Activated naive CD4-positive, alpha-beta T cell treated with anti-CD3 and anti-CD28 coated beads, Interleukin-2, amount 10 ng/mL, durations not matched to agents 7 days and 5 days (primary cell): ENCODE measurements around the gene IFI27L1.

Experiments used
- CTCF ChIA-PET: fragments of 350-600 bp; sonication (Branson Sonifier 250); formaldehyde crosslinking; loops from one replicate; lab custom pipeline; 2021; ENCODE audit warnings: antibody characterized with exemption; lab: Charles Lee
- DNase-seq: peaks from one replicate; pipeline ENCODE4 v3.0.0-alpha.2; 2020
- H3K27ac Mint-ChIP-seq: one replicate; pipeline ENCODE4 v1.8.0; 2021; ENCODE audit warnings: mild to moderate bottlenecking, moderate library complexity, mixed read lengths
- H3K27me3 Mint-ChIP-seq: one replicate; pipeline ENCODE4 v1.8.0; 2021; ENCODE audit warnings: mild to moderate bottlenecking, mixed read lengths
- H3K36me3 Mint-ChIP-seq: one replicate; pipeline ENCODE4 v1.8.0; 2021; ENCODE audit warnings: mixed read lengths
- H3K4me1 Mint-ChIP-seq: one replicate; pipeline ENCODE4 v1.8.0; 2021; ENCODE audit warnings: mixed read lengths
- H3K4me3 Mint-ChIP-seq: one replicate; pipeline ENCODE4 v1.8.0; 2021; ENCODE audit warnings: mild to moderate bottlenecking, moderate library complexity, mixed read lengths
- H3K9me3 Mint-ChIP-seq: one replicate; pipeline ENCODE4 v1.8.0; 2021; ENCODE audit warnings: mixed read lengths

Gene IFI27L1

DNA sequence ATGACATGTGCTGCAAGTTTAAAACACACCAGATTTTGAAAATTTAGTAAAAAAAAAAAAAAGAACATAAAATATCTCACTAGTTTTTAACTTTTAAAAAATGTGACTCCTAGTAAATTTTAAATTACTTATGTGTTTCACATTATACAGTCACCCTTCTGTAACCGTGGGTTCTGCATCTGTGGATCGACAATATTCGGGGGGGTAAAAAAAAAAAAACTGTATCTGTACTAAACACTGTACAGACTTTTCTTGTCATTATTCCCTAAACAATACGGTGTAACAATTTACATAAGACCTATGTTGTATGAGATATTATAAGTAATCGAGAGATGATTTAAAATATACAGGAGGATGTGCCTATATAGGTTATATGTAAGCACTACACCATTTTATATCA lies 3.3 kb upstream of the IFI27L1 start:
- H3K27ac Mint-ChIP-seq: no peak overlapping the region
- H3K9me3 Mint-ChIP-seq: peaks cover 15% of the 10 kb centered on the region
- peaks cover 71% of the 10 kb centered on the region for H3K36me3 Mint-ChIP-seq
- CTCF ChIA-PET: interaction anchor here (2.0 kb wide), 1 partner anchor 21 kb away, joined by 5 read pairs; no protein-coding TSS in a partner anchor
- peaks cover 68% of the 10 kb centered on the region for H3K4me1 Mint-ChIP-seq
- H3K27me3 Mint-ChIP-seq: no peaks in the 10 kb centered on the region
- H3K4me3 Mint-ChIP-seq: peak overlapping the region; percentile 97
- no peak for DNase-seq

DNA sequence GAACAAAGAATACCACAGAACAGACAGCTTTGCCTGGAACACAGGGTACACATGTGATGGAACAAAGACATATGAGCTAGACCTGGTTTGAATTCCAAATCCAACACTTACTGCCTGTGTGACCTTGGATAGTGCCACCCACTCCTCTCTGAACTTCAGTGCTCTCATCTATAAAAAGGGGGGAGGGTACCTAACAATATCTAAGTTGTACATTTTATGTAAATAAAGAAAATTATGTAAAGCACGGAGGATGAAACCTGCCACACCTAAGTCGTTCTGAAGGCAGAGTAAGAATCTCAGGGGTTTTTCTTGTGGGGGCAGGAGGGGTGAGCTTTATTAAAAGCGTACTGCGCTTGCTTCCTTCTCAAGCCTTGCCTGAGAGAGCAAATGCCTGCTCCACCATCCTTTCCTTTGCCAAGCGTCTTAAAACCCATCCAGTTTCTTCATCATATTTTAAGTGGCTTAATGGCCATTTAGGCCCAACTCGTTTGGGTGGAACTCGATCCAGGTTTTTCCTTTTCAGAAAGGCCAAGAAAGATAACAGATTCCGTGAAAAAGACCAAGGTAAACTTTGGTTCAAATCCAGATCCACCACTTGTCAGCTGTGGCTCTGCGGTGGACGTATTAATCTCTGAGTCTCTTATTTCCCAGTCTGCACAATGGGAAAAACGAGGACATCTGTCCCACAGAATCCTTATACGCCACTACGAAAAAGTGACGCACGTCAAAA lies 1.1 kb upstream of the IFI27L1 start:
- CTCF ChIA-PET: interaction anchor here (0.8 to 2.2 kb wide), 5 partner anchors 14 to 140 kb away, joined by 3 to 10 read pairs (median 8); no protein-coding TSS in a partner anchor
- H3K27me3 Mint-ChIP-seq: no peaks in the 10 kb centered on the region
- peaks cover 70% of the 10 kb centered on the region for H3K4me1 Mint-ChIP-seq
- DNase-seq: no peak
- H3K27ac Mint-ChIP-seq: peak overlapping the region; percentile 100
- peaks cover 7% of the 10 kb centered on the region for H3K9me3 Mint-ChIP-seq
- peaks cover 60% of the 10 kb centered on the region for H3K36me3 Mint-ChIP-seq
- H3K4me3 Mint-ChIP-seq: peak overlapping the region; percentile 97

DNA sequence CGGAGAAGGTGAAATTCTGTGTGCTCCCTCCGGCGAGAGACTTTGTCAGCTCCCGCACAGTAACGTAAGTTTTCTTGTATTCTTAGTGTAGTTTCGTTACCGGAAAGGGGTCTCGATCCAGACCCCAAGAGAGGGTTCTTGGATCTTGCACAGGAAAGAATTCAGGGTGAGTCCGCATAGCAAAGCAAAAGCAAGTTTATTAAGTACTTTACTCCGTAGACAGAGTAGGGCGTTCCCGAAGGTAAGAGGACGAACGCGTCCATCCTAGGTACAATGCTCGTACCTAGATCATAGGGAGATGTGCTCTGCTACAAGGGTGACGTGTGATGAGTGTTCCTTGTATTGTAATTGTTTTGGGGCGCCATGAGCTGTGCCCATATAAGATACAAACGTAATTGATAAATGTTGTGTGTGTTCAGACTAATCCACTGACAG lies 293 bp downstream of the IFI27L1 start:
- peaks cover 52% of the 10 kb centered on the region for H3K36me3 Mint-ChIP-seq
- peaks cover 2% of the 10 kb centered on the region for H3K9me3 Mint-ChIP-seq
- H3K27me3 Mint-ChIP-seq: no peaks in the 10 kb centered on the region
- peak overlapping the region; percentile 97 for H3K4me3 Mint-ChIP-seq
- peak overlapping the region; percentile 100 for H3K27ac Mint-ChIP-seq
- DNase-seq: no peak
- CTCF ChIA-PET: interaction anchor here (0.6 to 2.2 kb wide), 9 partner anchors 29 to 1089 kb away, joined by 3 to 8 read pairs (median 4); partner anchors contain the start of gene IFI27L2
- H3K4me1 Mint-ChIP-seq: peaks cover 59% of the 10 kb centered on the region

DNA sequence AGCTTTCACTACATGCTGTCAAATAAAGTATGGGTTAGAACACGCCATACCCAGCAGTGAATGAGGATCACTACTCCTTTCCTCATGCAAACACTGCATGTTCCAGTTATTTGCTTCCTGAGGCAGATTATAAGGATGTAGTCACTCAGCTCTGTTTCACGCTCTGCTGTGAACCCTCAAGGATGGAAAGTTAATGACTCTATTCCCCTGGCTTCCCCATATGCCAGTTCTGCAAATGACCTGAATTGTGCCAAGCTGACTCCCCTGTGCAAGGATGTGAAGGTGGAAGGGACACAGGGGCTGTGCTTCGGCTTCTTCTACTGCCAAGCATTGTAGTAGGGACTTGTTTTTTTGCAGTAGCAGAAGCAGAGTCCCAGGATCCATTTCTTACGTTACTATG lies 6.8 kb downstream of the IFI27L1 start:
- Mint-ChIP-seq H3K4me3 (no peak overlapping the region), H3K9me3 (peaks cover 2% of the 10 kb centered on the region), H3K4me1 (peaks cover 5% of the 10 kb centered on the region), H3K27ac (no peak overlapping the region), H3K36me3 (peaks cover 12% of the 10 kb centered on the region), H3K27me3 (no peaks in the 10 kb centered on the region)
- no peak for DNase-seq
- CTCF ChIA-PET: no interaction called here

DNA sequence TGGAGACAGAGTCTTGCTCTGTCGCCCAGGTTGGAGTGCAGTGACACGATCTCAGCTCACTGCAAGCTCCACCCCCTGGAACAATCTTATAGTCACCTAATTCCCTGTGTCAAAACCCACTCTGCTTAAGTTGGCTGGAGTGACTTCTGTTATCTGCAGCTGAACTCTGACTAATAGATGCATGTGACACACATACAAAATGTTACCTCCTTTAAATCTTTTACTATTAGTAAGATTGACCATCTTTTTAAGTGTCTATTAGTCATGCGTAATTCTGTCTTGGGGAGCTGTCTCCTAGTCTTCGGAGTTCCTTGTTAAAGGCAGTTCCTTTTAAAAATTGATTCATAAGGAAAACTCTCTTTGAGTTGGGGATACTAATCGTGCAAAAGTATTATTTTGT lies 7.4 kb downstream of the IFI27L1 start:
- DNase-seq: no peak
- Mint-ChIP-seq H3K27ac (no peak overlapping the region), H3K9me3 (peaks cover 2% of the 10 kb centered on the region), H3K4me1 (no peaks in the 10 kb centered on the region), H3K36me3 (peaks cover 8% of the 10 kb centered on the region), H3K4me3 (no peak overlapping the region), H3K27me3 (no peaks in the 10 kb centered on the region)
- CTCF ChIA-PET: no interaction called here

DNA sequence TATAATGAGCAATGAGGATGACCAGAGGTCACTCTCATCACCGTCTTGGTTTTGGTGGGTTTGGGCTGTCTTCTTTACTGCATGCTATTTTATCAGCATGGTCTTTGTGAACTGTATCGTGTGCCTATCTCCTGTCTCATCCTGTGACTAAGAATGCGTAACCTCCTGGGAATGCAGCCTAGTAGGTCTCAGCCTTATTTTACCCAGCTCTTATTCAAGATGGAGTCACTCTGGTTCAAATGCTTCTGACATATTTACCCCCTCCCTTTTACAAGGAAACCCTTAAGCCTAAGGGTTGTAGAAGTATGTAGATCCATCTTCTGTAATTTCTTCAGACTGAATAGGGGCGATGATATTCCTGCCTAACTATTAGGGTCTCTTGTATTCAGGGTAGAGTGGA lies 8.4 kb downstream of the IFI27L1 start:
- DNase-seq: no peak
- Mint-ChIP-seq H3K4me1 (no peaks in the 10 kb centered on the region), H3K27ac (no peak overlapping the region), H3K4me3 (no peak overlapping the region), H3K9me3 (peaks cover 2% of the 10 kb centered on the region), H3K36me3 (peaks cover 9% of the 10 kb centered on the region), H3K27me3 (no peaks in the 10 kb centered on the region)
- CTCF ChIA-PET: no interaction called here

DNA sequence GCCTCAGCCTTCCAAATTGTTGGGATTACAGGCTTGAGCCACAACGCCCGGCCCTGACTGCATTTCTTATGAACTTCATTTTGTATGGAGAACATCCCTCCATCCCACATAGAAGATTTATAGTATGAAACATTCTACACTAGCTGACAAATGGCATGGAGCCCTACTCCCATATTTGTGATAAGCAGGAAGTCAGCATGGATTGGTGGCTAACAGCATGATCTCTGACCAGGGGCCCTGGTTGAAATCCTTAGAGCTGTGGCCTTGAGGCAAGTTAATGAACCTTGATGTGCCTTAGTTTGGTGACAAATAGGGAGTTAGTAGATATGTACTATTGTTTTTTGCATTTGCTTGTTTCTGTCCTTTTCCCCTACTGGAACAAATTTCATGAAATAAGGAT lies 12.3 kb downstream of the IFI27L1 start:
- H3K27ac Mint-ChIP-seq: no peak overlapping the region
- no peaks in the 10 kb centered on the region for H3K27me3 Mint-ChIP-seq
- no peak overlapping the region for H3K4me3 Mint-ChIP-seq
- H3K36me3 Mint-ChIP-seq: peaks cover 5% of the 10 kb centered on the region
- H3K9me3 Mint-ChIP-seq: no peaks in the 10 kb centered on the region
- no peak for DNase-seq
- CTCF ChIA-PET: interaction anchor here (1.2 kb wide), 1 partner anchor 10 kb away, joined by 4 read pairs; no protein-coding TSS in a partner anchor
- no peaks in the 10 kb centered on the region for H3K4me1 Mint-ChIP-seq

DNA sequence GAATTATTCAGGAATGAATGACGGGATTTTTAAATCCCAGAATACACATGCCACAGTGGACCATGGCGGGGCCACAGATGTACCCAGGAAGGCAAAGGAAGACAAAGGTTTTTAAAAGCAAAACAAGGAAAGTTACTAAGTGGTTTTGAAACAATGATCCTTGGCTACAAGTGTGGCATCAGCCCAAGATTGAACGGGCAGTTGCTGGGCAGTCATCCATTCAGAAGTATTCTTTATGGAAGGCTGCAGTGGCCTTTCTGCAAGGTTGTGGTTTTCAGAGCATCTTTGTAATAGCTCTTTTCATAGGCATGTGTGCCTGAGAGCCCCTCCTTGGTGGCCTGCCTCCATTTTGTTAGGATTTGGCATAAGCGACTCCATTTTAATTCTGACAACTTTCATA lies 16.0 kb downstream of the IFI27L1 start:
- CTCF ChIA-PET: no interaction called here
- no peaks in the 10 kb centered on the region for H3K4me1 Mint-ChIP-seq

DNA sequence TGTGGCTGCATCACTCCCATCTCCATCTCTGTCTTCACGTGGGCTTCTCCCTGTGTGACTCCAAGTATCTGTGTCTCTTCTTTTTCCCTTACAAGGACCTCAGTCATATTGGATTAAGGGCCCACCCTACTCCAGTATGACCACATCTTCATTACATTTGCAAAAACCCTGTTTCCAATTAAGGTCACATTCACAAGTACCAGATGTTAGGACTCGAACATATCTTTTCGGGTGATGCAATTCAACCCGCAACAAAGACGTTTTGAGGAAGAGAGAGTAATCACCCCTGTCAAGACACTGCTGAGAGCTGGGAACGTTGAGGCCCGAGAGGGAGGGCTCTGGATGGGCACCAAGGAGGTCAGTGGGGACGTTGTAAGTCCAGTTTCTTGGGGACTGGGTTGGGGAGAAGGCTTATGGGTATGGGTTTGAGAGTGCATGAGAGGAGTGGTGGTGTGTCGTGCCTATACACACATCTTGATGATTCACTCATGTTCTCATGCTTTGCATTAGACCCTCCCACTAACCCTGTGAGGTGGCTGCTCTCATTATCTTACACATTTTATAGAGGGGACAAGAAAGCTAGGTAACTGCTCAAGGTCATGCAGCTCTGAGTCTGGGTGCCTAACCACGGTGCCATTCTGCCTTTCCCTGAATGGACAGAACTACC lies 17.3 kb downstream of the IFI27L1 start:
- CTCF ChIA-PET: no interaction called here
- no peak overlapping the region for H3K27ac Mint-ChIP-seq
- peaks cover 4% of the 10 kb centered on the region for H3K36me3 Mint-ChIP-seq
- H3K9me3 Mint-ChIP-seq: no peaks in the 10 kb centered on the region
- no peaks in the 10 kb centered on the region for H3K27me3 Mint-ChIP-seq
- no peak overlapping the region for H3K4me3 Mint-ChIP-seq
- H3K4me1 Mint-ChIP-seq: no peaks in the 10 kb centered on the region
- DNase-seq: no peak

More for the DNA sequence above, 16.0 kb downstream of the IFI27L1 start:
- no peak overlapping the region for H3K4me3 Mint-ChIP-seq
- no peaks in the 10 kb centered on the region for H3K9me3 Mint-ChIP-seq
- no peak for DNase-seq
- peaks cover 5% of the 10 kb centered on the region for H3K36me3 Mint-ChIP-seq
- no peaks in the 10 kb centered on the region for H3K27me3 Mint-ChIP-seq
- no peak overlapping the region for H3K27ac Mint-ChIP-seq

DNA sequence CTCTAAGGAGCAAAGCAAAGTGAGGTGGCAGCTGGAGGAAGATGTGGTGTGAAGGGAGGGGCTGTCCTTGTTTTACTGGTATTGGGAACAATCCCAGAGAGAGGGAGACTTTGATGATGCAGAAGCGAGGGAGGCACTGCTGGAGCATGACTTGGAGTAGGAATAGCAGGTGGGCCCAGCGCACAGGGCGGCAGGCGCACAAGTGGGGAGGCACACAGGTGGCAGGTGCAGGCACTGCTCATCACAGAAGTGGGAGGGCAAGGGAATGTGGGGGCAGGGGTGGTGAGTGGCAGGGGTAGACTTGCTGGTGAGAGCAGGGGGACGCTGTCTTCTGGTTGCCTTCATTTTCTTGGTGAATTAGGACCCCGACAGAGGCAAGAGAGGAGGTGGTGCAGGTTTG lies 17.9 kb downstream of the IFI27L1 start:
- no peaks in the 10 kb centered on the region for H3K9me3 Mint-ChIP-seq
- H3K4me3 Mint-ChIP-seq: no peak overlapping the region
- H3K36me3 Mint-ChIP-seq: peaks cover 2% of the 10 kb centered on the region
- no peaks in the 10 kb centered on the region for H3K27me3 Mint-ChIP-seq
- no peak overlapping the region for H3K27ac Mint-ChIP-seq
- no peaks in the 10 kb centered on the region for H3K4me1 Mint-ChIP-seq
- DNase-seq: no peak
- CTCF ChIA-PET: interaction anchor here (2.1 kb wide), 1 partner anchor 159 kb away, joined by 6 read pairs; no protein-coding TSS in a partner anchor

DNA sequence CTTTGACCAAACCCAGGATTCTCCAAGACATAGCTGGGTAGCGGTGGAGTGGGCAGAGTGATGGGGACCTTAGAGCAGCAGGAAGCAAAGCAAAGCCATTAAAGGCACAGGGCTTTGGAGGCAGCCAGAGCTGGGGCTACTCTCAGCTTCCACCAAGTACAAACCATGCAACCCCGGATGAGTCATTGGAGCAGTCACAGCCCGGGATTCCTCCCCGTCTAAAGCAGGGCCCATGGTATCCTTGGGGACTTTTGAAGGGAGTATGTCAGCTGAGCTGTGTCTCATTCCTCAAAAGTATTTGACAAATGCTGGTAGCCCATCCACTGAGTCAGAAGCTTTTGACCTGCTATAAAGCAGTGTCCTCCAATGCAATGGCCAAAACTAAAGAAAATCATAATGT lies 19.7 kb downstream of the IFI27L1 start:
- Mint-ChIP-seq H3K27me3 (no peaks in the 10 kb centered on the region), H3K4me1 (no peaks in the 10 kb centered on the region), H3K9me3 (no peaks in the 10 kb centered on the region), H3K4me3 (no peak overlapping the region), H3K36me3 (peaks cover 2% of the 10 kb centered on the region), H3K27ac (no peak overlapping the region)
- no peak for DNase-seq
- CTCF ChIA-PET: interaction anchor here (2.1 kb wide), 1 partner anchor 161 kb away, joined by 6 read pairs; no protein-coding TSS in a partner anchor

DNA sequence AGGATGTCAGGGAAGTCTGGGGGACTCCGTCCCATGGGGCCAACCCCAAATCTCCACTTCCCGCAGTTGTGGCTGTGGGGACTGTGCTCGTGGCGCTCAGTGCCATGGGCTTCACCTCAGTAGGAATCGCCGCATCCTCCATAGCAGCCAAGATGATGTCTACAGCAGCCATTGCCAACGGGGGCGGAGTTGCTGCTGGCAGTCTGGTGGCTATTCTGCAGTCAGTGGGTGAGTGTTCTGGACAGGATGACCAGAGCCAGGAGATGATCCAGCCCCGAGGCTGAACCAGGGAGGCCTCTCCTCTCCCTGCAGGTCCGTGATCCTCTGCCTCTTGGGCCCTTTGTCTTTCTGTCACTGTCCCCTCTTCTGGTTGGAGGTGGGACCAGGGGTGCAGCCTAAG lies 20.6 kb downstream of the IFI27L1 start:
- no peak for DNase-seq
- no peaks in the 10 kb centered on the region for H3K9me3 Mint-ChIP-seq
- no peaks in the 10 kb centered on the region for H3K27me3 Mint-ChIP-seq
- H3K4me1 Mint-ChIP-seq: no peaks in the 10 kb centered on the region
- H3K4me3 Mint-ChIP-seq: no peak overlapping the region
- CTCF ChIA-PET: no interaction called here
- peaks cover 2% of the 10 kb centered on the region for H3K36me3 Mint-ChIP-seq
- H3K27ac Mint-ChIP-seq: no peak overlapping the region

DNA sequence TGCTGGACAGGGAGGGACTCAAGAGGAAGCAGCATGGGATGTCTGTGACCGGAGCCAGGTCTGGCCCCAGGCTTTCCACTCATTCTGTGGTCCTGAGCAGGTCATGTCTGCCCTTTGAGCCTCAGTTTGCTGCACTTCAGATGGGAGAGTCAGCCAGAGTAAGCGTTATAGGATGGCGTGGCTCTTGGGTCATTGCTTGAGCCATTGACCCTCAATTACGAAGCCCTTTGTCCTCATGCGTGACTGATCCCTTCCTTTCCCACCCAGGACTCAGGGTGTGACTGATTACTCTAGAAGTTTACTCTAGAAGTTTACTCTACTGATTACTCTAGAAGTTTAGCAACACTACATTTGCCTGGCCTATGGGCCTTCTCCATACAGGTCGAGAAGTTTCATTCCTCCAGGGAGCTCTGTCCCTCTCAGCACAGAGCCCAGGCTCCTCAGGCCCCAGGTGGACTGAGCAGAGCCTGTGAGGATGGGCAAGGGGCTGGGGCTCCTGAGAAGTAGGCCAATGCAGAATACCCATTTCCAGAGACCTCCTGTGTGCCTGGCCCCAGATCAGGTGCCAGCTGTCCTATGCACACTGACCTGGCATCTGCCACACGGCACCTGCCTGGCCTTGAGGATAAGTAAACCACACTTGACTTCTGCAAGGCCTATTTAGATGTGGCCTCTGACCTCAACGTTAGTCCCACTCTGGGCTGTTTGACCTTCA lies 21.8 kb downstream of the IFI27L1 start:
- Mint-ChIP-seq H3K4me1 (no peaks in the 10 kb centered on the region), H3K4me3 (no peak overlapping the region), H3K36me3 (no peaks in the 10 kb centered on the region), H3K9me3 (no peaks in the 10 kb centered on the region), H3K27ac (no peak overlapping the region), H3K27me3 (no peaks in the 10 kb centered on the region)
- DNase-seq: no peak
- CTCF ChIA-PET: no interaction called here

DNA sequence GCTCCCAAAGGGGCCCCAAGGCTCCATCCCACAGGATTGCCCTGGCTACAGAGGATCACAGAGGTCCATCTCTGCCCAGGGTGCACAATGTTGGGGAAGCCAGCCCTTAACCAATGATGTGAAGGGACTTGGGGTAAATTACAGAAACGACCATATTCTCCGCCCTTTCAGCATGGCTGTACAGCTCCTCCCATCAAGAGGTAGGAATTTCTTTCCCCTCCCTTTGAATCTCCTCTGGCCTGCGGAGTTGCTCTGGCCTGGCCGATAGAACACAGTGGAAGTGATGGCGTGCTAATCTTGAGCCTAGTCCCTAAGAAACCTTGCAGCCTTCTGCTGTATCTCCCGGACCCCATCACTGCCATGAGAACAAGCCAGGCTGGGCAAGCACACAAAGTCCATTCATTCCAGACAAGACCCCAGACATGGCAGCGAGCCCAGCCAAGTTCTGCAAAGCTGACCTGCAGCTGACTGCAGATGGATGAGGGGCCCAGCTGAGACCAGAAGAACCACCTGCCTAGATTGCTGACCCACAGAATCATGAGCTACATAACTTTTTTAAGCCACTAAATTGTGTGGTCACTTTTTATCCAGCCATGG lies 22.5 kb downstream of the IFI27L1 start:
- DNase-seq: no peak
- Mint-ChIP-seq H3K36me3 (no peaks in the 10 kb centered on the region), H3K27ac (no peak overlapping the region), H3K4me1 (no peaks in the 10 kb centered on the region), H3K9me3 (no peaks in the 10 kb centered on the region), H3K4me3 (no peak overlapping the region), H3K27me3 (no peaks in the 10 kb centered on the region)
- CTCF ChIA-PET: interaction anchor here (1.1 kb wide), 1 partner anchor 11 kb away, joined by 4 read pairs; no protein-coding TSS in a partner anchor
